GM19238 (cell line): ENCODE data around the gene SRL.

Experiments used
- DNase-seq: peaks from one replicate; pipeline ENCODE4 v3.0.0; 2011; ENCODE audit warnings: low spot score; ENCODE audit not compliant: insufficient read length

Gene SRL

DNA sequence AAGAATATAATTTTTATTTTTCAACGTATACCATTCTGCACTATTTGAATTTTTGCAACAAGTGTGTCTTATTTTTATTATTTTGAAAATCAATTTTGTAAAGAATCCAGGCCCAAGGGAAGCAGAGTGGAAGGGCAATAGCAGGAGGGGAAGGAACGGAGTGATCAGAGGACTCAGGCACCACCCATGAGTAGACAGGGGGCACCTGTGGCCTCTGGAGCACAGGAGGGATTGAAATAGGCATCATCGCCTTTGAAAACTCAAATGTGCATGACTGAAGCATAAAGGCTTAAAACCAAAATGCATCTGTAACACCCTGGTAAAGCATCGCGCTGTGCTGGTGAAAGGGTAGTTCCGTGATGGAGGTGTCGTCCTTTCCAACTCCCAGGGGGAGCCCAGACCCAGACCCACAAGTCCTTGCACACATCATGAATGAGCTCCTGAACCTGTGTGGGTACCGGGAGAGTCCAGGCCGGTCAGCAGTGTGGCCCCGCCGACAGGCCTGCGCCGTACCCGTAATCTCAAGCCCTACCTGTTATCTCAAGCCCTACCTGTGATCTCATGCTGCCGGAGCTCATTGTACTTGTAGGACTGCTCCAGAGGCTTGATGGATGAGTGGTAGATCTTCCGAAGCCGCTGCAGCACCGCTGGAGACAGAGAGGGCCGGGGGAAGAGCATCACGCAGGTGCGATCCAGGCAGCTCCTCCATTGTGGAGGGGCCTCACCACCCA is 39.1 kb downstream of the SRL start:
- DNase-seq: no peak

DNA sequence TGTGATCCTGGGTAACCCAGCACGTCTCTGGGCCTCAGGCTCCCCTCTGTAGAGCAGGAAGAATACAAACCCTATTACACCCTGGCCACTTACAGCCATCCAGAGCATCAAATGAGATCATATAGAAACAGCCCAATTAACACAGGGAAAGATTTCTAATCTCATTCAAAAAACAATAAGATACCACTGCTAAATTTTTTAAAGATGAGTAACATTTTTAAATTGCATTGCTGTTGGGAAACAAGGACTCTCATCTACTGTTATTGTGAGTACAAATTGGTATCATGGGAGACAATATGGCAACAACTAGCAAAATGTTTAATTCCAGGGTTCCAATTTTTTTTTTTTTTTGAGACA is 41.1 kb downstream of the SRL start:
- DNase-seq: no peak

DNA sequence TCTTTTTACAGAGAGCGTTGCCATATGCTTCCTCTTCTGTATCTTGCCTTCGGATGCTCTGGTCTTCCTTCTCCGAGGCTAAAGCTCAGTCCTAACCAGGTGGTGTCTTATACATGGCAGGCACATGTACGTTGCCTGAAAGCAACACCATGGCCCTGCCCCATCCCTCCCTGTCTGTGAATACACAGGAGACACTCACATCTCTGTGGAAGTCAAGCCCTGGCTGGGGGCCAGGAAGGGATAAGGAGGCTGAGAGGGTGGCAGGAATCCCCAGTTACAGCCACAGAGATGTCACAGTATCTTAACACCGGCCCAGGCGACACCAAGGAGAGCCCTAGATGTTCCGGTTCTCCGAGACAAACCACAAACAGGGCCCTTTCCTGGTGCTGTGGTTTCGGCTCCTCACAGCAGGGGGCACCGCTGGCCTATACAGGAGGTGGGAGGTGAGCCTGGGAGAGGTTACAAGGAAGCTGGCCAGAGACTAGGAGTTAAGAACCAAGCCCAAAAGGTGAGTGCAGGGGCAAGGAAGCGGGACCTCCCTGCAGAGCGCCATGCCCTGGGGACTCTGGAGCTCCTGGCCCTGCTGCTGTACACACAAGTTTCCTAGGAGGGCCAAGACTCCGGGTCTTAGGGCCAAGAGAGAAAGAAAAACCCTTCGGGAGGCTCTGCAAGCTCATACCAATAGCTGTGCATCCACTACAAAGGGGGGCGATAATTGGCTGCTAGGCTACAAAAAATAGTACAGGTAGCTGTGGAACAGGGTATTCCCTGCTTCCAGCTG is 41.7 kb downstream of the SRL start:
- no peak for DNase-seq

DNA sequence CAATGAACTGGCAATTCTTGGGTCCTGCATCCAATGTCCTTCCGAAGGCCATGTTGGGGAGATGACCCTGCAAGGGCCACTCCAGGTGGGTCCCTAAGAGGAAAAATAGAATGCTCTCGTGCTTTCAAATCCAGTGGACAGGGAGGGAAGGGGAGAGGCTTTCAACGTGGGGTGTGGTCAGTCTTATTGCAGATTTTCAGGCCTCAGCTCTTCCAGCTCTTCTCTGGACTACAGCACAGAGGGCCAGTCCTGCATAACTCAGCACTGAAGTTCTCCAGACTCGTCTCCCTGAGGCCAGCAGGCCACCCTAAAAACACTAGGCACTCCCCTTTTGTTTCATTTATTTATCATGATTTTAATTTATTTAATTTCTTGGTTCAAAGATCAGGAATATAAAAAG is 43.1 kb downstream of the SRL start:
- DNase-seq: no peak

DNA sequence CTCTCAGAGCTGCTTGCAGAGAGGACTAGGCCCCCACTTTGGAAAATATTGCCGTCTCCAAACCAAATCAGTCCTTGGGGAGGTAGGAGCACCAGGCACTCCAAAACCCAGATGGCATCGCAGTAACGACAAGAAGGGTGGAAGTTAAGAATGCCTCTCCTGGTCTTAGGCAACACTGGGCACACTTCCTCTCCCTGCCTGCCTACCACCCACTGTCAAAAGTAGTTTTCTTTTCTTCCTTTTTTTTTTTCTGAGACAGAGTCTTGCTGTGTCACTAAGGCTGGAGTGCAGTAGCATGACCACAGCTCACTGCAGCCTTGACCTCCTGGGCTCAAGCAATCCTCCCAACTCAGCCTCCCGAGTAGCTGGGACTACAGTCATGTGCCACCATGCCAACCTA is 47.2 kb downstream of the SRL start:
- no peak for DNase-seq

DNA sequence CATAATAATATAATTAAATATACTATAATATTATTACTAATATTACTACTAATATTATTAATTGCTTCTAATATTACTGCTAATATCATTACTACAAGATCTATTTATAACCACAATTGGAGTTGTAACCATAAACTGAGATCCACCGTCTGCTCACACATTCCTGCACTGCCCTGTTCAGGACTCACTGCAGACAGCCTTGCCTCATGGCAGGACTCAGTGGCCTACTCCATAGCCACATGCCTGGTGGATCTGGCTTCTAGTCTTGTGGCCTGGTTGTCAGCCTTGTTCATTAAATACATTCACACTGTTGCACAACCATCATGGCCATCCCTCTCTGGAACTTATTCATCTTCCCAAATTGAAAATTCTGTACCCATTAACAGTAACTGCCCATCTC is 48.0 kb downstream of the SRL start:
- DNase-seq: no peak

DNA sequence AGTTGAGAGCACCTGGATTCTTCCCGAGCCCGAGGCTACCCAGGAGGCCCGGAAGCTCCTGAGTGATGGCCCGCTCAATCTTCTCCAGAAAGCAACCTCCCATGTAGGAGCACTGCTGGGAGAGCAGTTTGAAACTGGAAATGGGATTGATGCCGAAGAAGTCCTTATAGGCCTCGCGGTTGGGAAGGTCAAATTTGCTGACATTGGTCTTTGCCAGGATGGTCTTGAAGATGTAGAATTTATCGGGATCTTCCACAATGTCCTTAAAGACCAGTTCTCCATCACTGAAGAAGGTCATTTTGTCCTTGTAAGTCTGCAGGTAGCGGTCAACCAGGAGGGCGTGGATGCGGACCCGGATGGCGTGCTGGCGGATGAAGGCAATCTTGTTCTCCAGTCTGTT is 49.7 kb downstream of the SRL start:
- DNase-seq: no peak

DNA sequence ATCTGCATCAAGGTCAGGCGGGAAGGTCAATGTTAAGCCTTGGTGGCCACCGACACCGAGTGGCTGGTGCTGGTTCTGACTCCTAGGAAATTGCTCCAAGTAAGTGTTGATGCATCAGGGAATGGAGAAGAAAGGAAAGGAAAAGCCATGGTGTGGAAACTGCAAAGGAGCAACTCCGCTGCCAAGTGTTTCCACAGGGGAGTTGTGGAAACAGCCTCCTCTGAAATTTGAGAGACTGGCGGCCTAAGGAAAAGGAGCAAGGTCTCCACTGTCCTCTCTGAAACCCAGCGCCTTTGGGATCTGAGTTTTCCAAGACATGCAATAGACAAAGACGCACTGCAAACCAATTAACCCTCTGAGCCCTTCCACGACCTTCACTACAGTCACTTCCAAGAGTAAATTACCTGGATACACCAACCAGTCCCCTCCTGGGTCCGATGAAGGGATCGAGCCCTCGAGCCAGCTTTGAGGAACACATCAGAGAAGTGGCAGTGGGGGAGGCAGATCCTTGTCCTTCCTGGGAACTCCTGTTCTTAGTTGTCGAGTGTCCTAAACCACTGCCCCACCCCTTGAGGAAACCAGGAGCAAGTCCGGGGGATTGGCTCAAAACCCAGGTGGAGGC is 51.1 kb downstream of the SRL start:
- DNase-seq: no peak

DNA sequence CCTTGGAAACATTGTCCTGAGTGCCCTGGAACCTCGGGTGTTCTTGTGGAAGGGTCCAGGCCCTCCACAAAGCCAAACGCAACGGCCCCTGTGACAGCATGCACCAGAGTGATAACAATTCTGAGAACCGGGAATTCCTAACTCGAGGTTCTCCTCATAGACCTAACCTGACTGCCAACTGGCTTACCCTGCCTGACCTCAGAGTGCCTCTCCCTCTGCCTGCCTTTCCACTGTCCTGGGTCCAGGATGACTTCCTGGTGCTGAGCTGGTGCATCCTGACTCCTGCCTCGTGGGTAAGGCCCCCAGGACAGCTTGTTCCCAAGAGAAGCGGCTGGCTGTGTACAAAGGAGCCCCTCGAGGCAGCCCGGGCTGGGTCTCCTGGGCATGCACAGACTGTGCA is 51.8 kb downstream of the SRL start:
- DNase-seq: no peak

DNA sequence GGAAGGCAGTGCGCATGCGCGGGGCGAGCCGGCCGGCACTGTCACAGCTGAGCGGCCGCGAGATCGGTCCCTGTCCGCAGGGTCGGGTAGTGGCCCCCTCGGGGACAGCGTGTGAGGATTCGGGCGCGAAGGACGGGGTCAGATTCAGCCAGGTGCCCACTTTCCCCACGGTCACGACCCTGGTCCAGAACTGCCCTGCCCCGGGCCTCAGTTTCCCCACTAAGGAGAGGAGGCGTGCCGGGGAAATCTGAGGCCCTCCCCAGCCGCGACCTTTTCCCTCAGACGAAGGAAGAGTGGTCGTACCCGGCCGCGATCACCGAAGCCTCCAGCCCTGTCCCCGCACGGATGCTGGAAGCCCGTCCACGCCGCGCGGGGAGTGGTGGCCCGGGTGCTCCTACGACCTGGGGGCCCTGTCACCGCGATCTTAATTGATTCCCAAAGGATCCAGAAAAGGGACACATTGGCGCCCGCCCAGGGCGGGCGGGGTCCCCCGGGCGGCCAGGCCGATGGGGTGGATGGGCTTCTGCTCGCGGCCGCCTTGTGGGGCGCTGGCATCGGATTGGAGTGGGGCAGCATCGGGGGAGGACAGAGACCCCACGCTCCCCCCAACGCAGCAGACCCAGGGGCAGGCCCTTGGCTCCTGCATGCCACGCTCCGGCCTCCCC is 57.7 kb downstream of the SRL start:
- no peak for DNase-seq

DNA sequence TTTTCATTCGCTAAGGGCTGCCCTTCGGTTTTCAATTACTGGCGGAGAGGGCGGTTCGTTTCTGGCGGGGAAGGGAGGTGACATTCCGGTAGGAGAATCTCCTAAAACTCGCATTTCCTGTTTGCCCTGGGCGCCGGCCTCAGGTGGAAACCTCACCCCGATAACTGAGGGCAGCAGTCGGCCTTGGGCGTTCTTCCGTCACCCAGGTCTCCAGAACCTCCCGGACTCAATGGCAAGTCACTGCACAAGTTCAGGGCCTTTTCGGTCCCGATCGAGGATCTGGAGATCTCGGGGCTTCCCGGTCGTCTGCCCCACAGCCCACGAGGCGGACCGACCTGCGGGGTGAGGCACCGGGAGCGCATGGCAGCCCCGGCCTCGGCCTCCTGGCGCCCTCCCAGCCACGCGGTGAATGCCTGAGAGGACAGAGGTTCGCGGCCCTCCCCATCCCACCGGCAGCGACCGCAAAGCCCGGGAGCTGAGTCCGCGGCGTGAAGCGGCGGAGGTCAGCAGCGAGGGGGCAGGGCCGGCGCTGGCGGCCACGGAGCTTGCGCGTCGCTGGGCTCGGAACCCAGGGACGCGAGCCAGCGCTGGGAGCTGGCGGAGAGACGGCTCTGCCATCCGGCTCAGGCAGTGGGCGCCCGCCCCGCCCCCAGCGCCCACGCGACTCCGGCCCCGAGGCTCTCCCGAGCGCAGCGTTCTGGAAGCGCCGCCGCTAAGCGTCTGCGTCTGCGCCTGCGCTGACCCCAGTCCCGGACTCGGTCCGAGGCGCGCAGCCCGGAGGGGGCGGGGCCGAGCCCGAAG is 58.4 kb downstream of the SRL start:
- peak; percentile 98 for DNase-seq

DNA sequence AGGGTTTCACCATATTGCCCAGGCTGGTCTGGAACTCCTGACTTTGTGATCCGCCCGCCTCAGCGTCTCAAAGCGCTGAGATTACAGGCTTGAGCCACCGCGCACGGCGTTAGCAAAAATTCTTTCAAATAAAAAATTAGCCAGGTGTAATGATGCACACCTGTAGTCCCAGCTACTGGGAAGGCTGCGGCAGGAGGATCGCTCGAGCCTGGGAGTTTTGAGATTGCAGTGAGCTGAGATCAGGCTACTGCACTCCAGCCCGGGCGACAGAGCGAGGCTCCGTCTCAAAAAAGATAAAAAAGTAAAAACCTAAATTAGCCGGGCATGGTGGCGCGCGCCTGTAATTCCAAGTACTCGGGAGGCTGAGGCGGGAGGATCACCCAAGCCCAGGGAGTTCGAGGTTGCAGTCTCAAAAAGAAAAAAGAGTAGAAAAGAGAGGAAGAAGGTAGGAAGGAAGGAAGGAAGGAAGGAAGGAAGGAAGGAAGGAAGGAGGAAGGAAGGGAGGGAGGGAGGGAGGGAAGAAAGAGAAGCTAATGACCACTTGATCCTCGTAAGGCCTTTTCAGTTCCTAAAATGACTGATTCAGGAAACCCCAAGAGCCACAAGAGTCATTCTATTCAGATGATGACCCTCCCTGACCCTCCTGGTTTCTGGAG is 59.2 kb downstream of the SRL start:
- DNase-seq: peak; percentile 56

DNA sequence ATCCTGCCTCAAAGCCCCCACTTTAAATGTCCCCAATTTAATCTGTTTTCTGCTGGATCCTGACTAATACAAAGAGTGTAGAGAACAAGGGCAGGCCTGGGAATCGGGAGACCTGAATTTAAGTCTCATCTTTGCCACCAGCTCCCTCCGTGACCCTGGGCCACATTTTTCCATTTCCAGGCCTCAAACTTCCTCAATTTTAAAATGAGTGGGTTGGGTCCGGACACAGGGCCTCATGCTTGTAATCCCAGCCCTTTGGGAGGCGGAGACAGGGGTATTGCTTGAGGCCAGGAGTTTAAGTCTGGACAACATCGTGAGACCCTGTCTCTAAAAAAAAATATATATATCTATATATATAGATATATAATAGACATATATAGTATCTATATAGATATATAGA is 61.4 kb downstream of the SRL start:
- no peak for DNase-seq

DNA sequence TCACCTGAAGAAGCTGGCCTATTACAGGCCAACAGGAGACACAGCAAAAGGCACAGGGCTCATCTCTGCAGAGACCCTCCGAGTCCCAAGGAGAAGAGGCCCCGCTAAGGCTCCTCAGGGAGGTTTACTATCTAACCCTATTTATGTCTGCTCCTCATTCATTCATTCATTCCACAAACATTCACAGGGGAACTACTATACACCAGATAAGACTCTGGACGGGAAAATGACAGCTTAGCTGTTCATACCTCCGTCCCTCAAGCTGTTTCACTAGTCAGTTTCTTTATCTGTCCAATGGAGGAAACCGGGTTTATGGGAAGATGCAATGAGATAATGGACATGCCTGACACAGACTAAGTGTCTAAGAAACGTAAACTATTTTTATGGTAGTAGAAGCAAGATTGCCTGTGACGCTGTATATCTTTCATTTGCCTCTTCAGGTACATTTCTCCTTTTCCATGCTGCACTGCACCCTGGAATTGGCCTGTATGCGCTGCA is 62.1 kb downstream of the SRL start:
- no peak for DNase-seq

DNA sequence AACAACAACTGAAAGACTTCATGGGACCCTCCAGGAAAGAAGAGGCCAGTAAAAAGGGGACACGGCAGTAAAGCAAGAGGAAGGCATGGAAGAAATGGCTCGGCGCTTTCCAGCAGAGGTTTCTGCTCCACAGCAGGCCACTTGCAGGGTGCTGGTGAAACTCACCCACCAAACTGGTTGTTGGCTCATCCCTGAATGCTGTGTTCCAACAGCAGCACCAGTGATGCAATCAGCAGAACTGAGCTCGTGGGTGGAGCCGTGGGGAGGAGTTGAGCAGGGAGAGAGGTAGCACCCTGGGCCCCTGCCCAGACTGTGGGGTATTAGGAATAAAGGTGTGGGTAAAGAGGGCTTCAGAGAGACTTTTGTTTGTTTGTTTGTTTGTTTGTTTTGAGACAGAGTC is 62.9 kb downstream of the SRL start:
- no peak for DNase-seq

DNA sequence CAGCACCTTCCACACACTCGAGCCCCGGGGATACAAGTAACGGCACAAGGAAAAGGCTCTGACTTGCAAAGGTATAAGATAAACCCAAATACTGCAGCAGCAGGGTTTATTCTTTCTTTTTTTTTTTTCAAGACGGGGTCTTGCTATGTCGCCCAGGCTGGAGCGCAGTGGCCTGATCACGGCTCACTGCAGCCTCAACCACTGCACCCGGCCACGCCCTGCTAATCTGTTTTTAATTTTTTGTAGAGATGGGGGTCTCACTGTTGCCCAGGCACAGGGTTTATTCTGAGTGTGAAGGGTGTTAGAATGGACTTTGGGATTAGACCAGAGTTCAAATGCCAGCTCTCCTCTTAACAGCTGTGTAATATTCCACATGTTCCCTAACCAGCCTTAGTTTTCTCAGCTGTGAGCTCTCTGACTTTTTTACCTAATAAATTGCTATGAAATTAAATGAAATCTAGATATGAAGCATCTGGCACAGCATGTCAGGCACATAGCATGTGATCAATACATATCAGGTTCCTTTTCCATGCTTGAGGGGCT is 63.3 kb downstream of the SRL start:
- no peak for DNase-seq

DNA sequence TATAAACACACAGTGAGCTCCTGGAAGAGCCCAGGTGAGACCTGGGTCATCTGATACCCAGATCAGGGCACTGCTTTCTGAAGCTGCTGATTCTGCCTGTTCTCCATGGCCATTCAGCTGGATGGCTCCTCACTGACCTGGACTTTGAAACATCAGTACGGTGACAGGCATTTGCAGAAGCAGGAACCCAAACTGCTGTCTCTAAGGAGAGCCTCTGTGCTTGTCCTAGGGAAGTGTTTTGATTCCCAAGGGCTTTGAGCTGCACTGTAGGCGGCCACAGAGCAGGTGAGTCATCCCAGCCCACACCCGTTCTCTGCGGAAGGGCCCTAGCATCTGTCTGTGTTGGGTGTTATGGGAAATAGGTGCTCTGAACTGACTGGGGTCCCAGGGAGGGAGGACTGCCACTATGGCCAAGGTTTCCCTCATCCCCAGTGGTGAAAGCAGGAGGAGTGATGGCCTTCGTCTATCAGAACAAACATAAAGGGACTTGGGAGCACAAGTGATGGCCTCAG is 64.9 kb downstream of the SRL start:
- DNase-seq: peak; percentile 19

DNA sequence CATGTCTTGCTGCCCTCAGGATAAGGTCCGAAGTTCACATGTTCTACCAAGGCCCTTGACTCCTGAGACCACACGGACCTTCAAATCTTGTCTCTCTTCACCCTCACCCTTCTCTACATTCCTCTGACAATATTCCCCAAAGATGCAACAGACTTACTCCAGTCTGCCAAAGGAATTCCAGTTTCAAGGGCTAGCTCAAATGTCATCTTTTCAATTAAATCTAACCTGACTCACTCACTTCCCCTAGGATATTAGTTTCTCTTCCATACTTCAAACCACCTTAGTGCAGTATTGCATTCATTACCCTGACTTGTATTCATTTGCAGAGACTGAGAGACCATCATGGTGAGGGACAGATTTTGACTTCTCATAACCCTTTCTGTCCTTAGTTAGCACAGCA is 66.0 kb downstream of the SRL start:
- no peak for DNase-seq

DNA sequence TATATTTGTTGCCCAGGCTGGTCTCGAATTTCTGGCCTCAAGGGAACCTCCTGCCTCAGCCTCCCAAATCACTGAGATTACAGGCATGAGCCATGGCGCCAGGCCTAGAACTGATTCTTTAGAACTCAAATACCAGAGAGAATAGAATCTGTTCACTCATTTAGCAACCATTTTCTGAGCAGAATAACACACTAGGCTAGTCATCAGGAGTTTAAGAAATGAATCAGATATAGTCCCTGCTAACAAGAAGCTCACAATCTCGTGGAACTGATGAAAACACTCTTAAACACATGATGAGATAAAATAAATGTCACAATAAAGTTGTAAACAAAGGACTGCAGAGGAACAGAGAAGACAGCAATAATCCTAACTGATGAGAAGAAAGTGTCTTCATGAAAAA is 69.8 kb downstream of the SRL start:
- DNase-seq: no peak

DNA sequence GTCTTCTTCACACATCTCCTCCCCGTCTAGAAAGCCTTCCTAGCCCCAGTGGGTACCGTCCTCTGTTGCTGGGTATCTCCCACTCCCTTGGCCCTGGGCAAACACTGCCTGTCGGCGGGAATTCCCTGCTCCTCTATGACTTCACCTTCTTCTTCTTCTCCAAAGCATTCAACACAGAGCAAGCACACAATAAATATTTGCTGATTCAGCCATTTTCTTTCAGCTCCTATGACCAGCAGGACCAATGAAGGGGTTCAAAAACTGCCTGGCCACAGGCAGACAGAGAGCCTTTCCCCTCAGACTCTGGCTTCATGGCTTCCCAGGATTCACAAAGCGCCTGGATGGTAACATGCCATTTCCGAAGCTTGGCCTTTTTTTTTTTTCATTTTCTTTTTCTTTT is 72.5 kb downstream of the SRL start:
- no peak for DNase-seq
